ENCODE data around the gene GRID1. TPM values are rescaled to one million over a fixed set of nuclear protein-coding genes. Genes with fewer than 3 reads are reported as not detected.

The GRID1 gene
- total RNA-seq, 1 donor from 2014 or later, result 2.7 TPM

DNA sequence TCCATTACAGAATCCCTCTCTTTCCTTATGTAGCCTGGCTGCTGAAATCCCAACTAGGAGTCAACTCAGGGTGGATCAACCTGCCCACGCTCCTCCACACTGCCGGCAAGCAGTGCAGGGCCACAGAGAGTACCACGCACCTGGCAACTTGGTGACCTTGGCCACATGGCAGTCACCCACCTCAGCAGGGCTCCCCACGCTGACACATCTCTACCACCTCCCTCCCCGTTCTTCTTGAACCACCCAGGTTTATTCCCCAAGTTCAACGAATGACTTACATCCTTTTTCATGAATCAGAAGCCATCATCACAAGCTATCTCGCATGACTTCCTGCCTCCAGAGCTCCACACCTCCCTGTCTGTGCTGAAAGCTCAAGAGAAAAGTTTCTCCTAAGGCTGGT is 153.4 kb downstream of the GRID1 start:
- no peak for DNase-seq (ENCODE audit: low spot score)

DNA sequence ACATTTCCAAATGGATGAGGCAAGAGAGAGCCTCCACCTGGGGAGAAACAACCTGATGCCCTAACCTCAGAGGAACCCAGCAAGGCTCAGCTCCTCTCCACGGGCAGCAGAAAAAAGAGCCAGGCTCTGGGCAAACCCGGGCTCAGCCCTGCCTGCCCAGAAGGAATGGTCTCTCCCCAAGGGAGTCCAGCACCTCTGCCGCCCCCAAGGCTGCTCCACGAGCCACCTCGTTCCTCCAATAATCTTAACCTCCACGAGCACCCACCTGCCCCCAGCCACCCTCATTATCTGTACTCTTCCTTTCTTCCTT is 154.2 kb downstream of the GRID1 start:
- no peak for DNase-seq (ENCODE audit: low spot score)

- DNase-seq (ENCODE audit: low spot score), result no peak
Measured at GRCh38 chr10:86211691-86212390, 154.8 kb downstream of the GRID1 start.

- DNase-seq (ENCODE audit: low spot score), result no peak
Measured at GRCh38 chr10:86210416-86210815, 156.2 kb downstream of the GRID1 start.

DNA sequence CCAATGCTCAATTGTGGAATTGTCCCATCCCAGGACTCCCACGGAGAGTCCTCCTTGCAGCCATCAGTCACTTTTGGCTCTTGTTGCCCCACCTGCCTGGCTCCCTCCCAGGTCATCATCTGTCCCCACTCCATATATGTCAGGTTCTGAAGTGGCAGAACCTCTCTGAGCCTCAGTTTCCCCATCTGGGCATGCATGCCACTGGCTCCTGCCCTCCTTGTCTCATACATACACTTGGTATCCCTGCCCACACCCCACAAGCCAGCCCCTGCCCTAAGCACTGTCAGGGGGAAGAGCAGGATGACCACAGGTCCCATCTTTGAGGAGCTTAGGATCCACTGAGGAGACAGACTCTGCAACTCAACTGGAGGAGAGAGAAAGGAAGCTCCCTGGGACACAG is 156.9 kb downstream of the GRID1 start:
- no peak for DNase-seq (ENCODE audit: low spot score)

- DNase-seq (ENCODE audit: low spot score), result no peak
Measured at GRCh38 chr10:86207226-86207625, 159.4 kb downstream of the GRID1 start.

- DNase-seq (ENCODE audit: low spot score), result no peak
Measured at GRCh38 chr10:86206240-86206579, 160.4 kb downstream of the GRID1 start.

DNA sequence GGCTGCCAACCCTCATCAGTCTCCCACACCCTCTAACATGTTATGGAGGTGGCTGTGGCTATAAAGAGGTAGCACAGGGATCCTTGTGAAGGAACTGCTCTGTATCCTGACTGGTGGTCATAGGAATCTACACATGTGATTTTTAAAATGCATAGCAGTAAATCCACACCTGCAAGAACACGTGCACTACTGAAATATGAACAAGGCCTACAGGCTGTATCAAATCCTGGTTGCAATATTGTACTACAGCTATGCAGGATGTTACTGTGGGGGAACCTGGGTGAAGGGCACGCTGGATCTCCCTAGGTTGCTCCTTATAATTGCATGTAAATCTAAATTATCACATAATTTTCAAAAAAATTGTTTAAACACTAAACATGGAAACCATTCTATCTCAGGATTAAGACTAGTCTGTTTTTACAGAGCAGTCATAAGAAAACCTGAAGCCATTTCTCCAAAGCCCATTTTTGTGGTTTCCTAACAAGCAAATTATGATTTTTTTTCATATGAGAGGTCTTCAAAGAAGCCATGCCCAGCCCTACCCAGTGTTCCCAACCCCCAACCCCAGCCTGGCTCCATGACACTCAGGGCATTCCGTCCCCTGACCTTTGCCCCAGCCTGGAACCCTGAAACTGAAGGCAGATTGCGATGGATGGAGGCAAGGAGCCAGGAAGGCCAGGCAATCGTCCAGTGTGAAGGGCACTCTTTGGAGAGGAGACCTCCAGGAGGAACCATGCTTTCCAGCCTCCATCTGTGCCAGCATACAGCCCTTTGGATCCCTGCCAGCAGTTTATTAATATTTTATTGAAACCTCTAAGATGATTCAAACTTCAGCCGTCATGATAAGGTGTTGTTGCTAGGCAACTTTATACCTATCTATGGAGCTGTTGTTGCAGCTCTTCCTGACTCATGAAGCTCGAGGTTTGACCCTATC is 161.0 kb downstream of the GRID1 start:
- DNase-seq (ENCODE audit: low spot score), result no peak

DNA sequence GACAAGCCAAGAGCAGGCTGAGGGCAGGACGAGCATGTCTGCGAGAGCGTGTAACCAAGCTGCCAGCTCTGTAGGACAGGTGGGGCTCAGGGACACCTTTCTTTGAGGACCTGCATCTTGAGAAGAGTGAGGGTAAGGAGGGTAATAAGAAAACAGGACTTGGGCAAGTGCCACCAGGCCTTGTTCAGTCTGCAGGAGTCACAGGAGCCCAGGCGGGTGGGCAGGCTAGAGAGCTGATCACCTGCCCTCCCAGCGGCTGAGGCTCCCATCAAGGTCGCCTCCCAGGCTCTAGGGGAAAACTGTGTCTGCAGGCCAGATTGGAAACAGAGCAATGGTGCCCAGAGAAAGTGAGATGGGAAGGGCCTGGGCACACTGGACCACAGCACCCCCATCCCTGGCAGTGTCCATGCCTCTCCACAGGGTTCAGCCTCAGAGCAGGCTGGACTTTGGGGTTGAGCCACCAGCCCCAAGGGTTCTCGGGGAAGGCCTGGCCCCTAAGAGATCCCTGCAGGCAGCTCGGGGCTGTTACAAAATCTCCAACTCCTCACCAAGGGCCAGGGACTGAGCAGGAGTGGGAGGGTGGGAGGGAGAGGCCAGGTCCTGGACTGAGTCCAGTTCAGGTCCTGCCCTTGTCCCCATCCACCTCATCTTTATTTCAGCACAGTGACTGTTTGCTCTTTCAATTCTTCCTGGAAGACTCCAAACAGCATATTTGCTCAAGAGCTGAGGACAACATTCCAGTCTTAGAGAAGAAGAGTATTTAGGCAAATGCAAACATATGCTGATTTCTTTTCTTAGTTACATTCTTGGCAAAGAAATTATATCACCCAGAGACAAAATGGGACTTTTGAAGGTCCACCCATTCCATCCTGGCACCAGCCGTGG is 161.9 kb downstream of the GRID1 start:
- DNase-seq (ENCODE audit: low spot score), result no peak

DNA sequence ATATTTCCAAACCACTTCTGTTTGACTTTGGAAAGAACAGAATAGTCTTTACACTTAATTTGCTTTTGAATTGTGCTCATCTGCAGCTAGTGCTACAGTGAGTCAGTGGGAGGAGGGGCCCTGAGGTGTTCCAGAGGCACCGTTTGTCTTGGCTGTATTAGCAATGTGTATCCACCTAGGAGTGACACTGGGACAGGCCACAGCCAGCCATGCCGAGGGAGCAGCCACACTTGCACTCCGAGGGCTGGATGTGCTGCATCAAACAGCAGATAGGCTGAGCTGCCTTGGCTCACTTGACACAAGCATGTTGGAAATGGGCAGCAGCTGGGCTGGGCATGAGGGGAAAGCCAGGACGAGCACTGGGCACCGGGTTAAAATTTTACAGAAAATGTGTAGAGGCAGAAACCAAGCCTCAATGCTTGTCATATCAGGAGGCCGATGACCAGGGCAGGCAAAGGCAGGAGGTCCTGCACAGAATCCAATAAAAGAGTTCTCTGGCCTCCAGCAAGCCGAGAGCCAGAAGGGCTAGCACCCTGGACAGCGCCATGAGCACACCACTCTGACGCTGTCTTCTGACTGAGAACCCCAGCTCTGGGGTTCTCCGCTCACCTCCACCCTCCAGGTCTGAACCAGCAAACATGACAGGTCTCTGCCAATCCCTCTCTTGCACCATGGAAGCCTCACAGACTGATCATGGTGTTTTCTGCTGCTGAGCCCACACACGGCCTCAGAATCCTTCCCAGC is 163.3 kb downstream of the GRID1 start:
- no peak for DNase-seq (ENCODE audit: low spot score)

DNA sequence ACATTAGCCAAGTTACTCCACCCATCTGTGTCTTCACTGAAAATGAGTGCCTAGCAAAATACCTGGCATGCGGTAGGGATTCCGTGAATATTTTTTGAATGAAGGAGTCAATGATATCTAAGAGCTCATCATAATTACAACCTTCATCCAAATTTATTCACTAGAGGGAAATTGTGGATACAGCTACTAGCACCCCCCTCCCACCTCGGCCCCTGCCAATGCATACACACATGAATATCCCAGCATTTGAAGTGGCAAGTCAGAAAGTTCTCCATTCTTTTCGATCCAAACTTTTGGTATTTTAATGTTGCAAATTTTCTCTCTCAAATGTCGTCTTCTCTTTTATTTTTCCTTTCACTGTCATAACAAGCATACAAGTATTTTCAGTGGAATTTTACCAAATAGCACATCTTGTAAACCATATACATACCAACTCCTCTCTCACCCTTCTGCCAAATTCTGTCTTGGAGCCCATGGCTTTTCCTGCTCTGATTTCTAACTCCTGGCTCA is 164.3 kb downstream of the GRID1 start:
- no peak for DNase-seq (ENCODE audit: low spot score)

DNA sequence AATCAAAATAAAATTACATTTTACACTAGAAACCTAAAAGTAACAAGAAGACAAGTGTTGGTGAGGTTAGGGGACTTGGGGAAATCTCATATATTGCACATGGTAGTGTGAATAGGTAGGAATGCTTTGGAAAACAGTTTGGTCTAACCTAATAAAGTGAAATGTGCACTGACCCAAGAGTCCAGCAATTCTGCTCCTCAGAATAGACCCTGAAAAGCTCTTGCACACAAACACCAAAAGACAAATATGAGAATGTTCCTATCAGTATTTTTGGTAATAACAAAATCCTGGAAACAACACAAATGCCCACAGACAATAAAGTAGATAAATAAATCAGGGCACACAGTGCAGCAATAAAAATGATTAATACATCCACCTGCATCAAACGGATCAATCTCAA is 165.7 kb downstream of the GRID1 start:
- DNase-seq (ENCODE audit: low spot score), result no peak

- no peak for DNase-seq (ENCODE audit: low spot score)
Measured at GRCh38 chr10:86200269-86200668, 166.3 kb downstream of the GRID1 start.

GRCh38 chr10:86199041-86199440 is 167.6 kb downstream of the GRID1 start:
- no peak for DNase-seq (ENCODE audit: low spot score)

GRCh38 chr10:86198271-86198670 is 168.3 kb downstream of the GRID1 start:
- DNase-seq (ENCODE audit: low spot score), result no peak

DNA sequence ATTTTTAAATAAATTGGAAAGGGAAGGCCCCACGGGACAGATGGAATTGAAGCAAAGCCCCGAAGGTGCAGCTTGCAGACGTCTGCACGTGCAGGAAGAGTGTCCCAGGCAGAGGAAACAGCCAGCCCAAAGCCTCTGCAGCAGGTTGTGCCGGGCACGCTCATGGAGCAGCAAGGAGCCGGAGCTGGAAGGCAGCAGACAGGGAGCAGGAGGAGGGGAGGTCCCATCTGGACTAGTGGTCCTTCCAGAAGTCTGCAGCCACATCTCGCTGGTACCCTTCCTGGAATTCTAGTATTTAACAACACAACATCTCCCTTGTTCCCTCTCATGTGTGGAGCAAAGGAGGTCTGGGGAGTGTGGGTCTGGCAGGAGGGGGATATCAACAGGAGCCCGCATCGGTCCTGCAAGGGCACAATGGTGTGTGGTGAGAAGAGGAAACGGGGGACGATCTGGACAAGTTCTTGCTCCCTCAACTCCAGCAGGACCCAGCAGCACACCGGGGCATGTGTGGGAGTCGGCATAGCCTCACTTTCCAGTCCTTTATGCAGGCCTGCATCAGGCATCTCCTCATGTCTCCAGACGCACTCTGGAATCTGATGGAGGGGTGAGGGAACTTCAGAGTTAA is 169.3 kb downstream of the GRID1 start:
- DNase-seq (ENCODE audit: low spot score), result no peak

GRCh38 chr10:86195521-86196157 is 171.0 kb downstream of the GRID1 start:
- no peak for DNase-seq (ENCODE audit: low spot score)

GRCh38 chr10:86194684-86195083 is 171.9 kb downstream of the GRID1 start:
- no peak for DNase-seq (ENCODE audit: low spot score)

DNA sequence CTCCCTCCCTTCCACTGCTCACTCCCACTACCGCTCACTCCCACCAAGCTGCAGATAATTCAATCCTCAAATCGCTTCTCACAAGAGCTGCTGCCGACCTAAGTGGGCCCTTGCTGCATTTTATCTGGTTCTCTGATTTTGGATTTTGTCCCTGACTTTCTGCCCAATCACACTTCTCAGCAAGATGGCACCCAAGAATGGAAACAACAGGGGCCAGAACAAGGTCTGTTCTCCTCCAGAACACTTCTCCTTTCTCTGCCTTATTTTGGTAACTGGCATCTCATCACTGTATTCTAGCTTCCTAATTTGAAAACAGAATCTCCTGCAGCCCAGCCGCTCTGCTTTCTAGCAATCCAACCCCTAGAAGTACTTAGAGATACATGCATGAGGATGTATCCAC is 172.8 kb downstream of the GRID1 start:
- DNase-seq (ENCODE audit: low spot score), result no peak

- DNase-seq (ENCODE audit: low spot score), result no peak
Measured at GRCh38 chr10:86192691-86193090, 173.9 kb downstream of the GRID1 start.

GRCh38 chr10:86192147-86192546 is 174.4 kb downstream of the GRID1 start:
- DNase-seq (ENCODE audit: low spot score), result no peak

Data from ureter (tissue), 1 donor.